ENCODE measurements around the gene IMPA2. TPM values are rescaled to one million over a fixed set of nuclear protein-coding genes. Genes with fewer than 3 reads are reported as not detected.

Gene IMPA2
- total RNA-seq, 1 donor from 2014 or later: 10.9 TPM

DNA sequence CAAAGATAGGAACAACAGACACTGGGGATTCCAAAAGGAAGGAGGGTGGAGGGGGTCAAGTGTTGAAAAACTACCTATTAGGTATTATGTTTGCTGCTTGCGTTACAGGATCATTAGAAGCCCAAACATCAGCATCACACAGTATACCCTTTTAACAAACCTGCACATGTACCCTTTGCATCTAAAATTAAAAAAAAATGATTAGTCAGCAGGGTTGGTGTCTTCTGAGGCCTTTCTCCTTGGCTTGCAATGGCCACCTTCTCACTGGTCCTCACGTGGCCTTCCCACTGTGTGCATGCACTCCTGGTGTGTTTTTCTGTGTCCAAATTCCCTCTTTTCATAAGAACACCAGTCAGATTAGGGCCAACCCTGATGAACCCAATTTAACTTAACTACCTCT, 5.6 kb upstream of the IMPA2 start:
- no peaks in the 10 kb centered on the region for H3K36me3 Mint-ChIP-seq (ENCODE audit: low read depth)
- DNase-seq (ENCODE audit: low spot score): no peak
- H3K27ac Mint-ChIP-seq (ENCODE audit: unreplicated experiment): no peak overlapping the region
- no peaks in the 10 kb centered on the region for H3K27me3 Mint-ChIP-seq (ENCODE audit: low read depth)
- H3K4me1 Mint-ChIP-seq (ENCODE audit: low read depth): peaks cover 11% of the 10 kb centered on the region
- no peaks in the 10 kb centered on the region for H3K9me3 Mint-ChIP-seq (ENCODE audit: low read depth)
- no peak overlapping the region for H3K4me3 Mint-ChIP-seq (ENCODE audit: unreplicated experiment)
- TF ChIP-seq, protein P1, sequence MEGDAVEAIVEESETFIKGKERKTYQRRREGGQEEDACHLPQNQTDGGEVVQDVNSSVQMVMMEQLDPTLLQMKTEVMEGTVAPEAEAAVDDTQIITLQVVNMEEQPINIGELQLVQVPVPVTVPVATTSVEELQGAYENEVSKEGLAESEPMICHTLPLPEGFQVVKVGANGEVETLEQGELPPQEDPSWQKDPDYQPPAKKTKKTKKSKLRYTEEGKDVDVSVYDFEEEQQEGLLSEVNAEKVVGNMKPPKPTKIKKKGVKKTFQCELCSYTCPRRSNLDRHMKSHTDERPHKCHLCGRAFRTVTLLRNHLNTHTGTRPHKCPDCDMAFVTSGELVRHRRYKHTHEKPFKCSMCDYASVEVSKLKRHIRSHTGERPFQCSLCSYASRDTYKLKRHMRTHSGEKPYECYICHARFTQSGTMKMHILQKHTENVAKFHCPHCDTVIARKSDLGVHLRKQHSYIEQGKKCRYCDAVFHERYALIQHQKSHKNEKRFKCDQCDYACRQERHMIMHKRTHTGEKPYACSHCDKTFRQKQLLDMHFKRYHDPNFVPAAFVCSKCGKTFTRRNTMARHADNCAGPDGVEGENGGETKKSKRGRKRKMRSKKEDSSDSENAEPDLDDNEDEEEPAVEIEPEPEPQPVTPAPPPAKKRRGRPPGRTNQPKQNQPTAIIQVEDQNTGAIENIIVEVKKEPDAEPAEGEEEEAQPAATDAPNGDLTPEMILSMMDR (IDR thresholded peaks at IDR 0.05): no peak

DNA sequence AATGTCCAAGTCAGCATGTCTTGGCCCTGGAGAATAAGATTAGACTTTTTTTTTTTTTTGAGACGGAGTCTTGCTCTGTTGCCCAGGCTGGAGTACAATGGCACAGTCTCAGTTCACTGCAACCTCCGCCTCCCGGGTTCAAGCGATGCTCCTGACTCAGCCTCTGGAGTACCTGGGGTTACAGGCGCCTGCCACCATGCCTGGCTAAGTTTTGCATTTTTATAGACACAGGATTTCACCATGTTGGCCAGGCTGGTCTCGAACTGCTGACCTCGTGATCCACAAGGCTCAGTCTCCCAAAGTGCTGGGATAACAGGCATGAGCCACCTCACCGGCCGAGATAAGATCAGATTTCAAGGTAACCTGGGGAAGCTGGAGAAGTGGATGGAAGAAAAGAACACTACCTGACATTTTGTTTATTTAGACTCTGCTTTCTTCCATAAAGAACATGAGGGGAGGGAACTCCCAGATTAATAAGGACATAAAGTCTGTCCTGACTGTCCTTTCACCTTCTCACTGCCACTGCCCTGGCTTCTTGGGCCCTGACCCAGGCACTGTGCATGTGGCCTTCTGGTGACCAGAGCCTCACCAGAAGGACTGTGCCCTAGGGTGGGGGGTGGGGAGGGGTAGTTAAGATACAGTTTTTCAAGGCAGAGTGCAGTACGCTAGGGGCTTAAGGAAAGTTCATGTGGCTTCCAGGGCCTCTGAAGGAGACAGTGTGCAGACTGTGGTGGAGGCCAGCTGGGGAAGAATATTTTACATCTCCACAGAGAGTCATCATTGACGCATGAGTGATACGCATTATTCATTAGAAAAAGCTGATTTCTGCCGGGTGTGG, 4.8 kb upstream of the IMPA2 start:
- DNase-seq (ENCODE audit: low spot score): no peak
- peaks cover 11% of the 10 kb centered on the region for H3K4me1 Mint-ChIP-seq (ENCODE audit: low read depth)
- TF ChIP-seq, protein P1 (IDR thresholded peaks at IDR 0.05): no peak
- no peak overlapping the region for H3K27ac Mint-ChIP-seq (ENCODE audit: unreplicated experiment)
- no peaks in the 10 kb centered on the region for H3K27me3 Mint-ChIP-seq (ENCODE audit: low read depth)
- H3K36me3 Mint-ChIP-seq (ENCODE audit: low read depth): no peaks in the 10 kb centered on the region
- no peaks in the 10 kb centered on the region for H3K9me3 Mint-ChIP-seq (ENCODE audit: low read depth)
- H3K4me3 Mint-ChIP-seq (ENCODE audit: unreplicated experiment): no peak overlapping the region

DNA sequence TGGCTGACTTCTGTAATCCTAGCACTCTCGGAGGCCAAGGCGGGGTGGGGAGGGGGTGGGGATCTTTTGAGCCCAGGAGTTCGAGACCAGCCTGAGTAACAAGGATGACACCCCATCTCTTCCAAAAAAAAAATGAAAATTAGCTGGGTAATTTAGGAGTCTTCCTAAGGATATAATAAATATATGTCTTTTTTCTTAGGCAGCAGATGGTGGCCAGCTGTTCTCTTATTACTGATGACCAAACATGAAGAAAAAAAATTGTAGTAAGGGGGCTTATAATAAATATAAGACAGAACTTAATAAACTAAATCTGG, 4.2 kb upstream of the IMPA2 start:
- DNase-seq (ENCODE audit: low spot score): no peak
- Mint-ChIP-seq H3K4me3 (ENCODE audit: unreplicated experiment) (no peak overlapping the region), H3K27me3 (ENCODE audit: low read depth) (no peaks in the 10 kb centered on the region), H3K9me3 (ENCODE audit: low read depth) (no peaks in the 10 kb centered on the region), H3K27ac (ENCODE audit: unreplicated experiment) (no peak overlapping the region), H3K36me3 (ENCODE audit: low read depth) (no peaks in the 10 kb centered on the region), H3K4me1 (ENCODE audit: low read depth) (peaks cover 14% of the 10 kb centered on the region)
- TF ChIP-seq, protein P1 (IDR thresholded peaks at IDR 0.05): no peak

DNA sequence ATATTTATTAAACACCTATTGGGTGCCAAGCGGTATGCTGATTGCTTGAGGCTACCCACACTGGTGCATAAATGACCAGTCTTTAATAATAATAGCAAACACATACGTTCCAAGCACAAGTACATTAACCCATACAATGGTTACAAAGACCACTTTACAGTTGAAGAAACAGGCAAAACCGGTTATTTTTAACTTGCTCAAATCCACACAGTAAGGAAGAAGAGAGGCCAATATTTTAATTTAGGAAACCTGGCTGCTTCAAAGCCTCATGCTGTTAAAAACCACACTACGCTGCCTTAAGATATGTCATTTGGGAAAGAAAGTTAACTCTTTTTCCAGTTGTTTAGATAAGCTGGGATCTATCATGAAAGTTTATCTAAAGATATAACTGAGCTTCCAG, 2.4 kb upstream of the IMPA2 start:
- no peaks in the 10 kb centered on the region for H3K27me3 Mint-ChIP-seq (ENCODE audit: low read depth)
- DNase-seq (ENCODE audit: low spot score): no peak
- no peaks in the 10 kb centered on the region for H3K9me3 Mint-ChIP-seq (ENCODE audit: low read depth)
- no peak overlapping the region for H3K4me3 Mint-ChIP-seq (ENCODE audit: unreplicated experiment)
- no peak overlapping the region for H3K27ac Mint-ChIP-seq (ENCODE audit: unreplicated experiment)
- no peaks in the 10 kb centered on the region for H3K36me3 Mint-ChIP-seq (ENCODE audit: low read depth)
- TF ChIP-seq, protein P1 (IDR thresholded peaks at IDR 0.05): no peak
- H3K4me1 Mint-ChIP-seq (ENCODE audit: low read depth): peaks cover 25% of the 10 kb centered on the region

DNA sequence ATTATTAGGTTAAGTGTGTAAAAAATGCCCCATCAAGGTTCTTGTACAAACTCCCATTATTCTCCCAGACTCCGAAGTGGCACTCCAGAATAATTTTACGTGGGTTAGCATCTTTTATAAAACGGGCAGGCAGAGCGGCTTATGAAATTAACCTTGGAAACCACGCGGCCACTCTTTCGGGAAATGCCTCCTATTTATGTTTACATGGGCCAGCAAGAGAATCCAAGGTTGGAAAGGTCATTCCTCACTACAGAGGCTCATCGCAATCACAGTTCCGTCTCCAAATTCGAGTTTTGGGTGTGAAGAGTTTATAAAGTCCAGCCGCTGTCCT, 1.2 kb upstream of the IMPA2 start:
- H3K4me3 Mint-ChIP-seq (ENCODE audit: unreplicated experiment): peak overlapping the region; percentile 75
- H3K36me3 Mint-ChIP-seq (ENCODE audit: low read depth): no peaks in the 10 kb centered on the region
- TF ChIP-seq, protein P1 (IDR thresholded peaks at IDR 0.05): no peak
- no peaks in the 10 kb centered on the region for H3K27me3 Mint-ChIP-seq (ENCODE audit: low read depth)
- no peaks in the 10 kb centered on the region for H3K9me3 Mint-ChIP-seq (ENCODE audit: low read depth)
- H3K27ac Mint-ChIP-seq (ENCODE audit: unreplicated experiment): peak overlapping the region; percentile 85
- peaks cover 25% of the 10 kb centered on the region for H3K4me1 Mint-ChIP-seq (ENCODE audit: low read depth)
- DNase-seq (ENCODE audit: low spot score): no peak

All from chondrocyte (in vitro differentiated cells).